GM23338 (cell line): Measurements from ENCODE around the gene MLX. TPM values are rescaled to one million over a fixed set of nuclear protein-coding genes. Genes with fewer than 3 reads are reported as not detected.
A peak's percentile ranks its signal among the peaks of the same experiment; 100 is the strongest.

ENCODE experiments used
- ATAC-seq: fragments of 200-7000 bp; cut with Tn5 transposase; 3 replicates; pipeline ENCODE4 v1.9.1; 2020
- DNase-seq: peaks from one replicate; pipeline ENCODE4 v3.0.0-alpha.2; 2015; ENCODE audit warnings: low spot score
- H2AFZ ChIP-seq: fragments of 200-600 bp; sonication (generic); 2 replicates; pipeline ENCODE4 v1.8.0; 2016; ENCODE audit warnings: antibody characterized with exemption, mild to moderate bottlenecking, moderate library complexity
- H3F3A ChIP-seq: fragments of 200-600 bp; sonication (generic); replicated peaks from 2 replicates; pipeline ENCODE4 v1.8.0; 2017; ENCODE audit warnings: antibody characterized with exemption, mixed run types, low read depth
- H3K27ac ChIP-seq: fragments of 200-600 bp; sonication (generic); 2 replicates; pipeline ENCODE4 v1.6.1; 2016; ENCODE audit warnings: low read depth
- H3K27me3 ChIP-seq: fragments of 200-600 bp; sonication (generic); 2 replicates; pipeline ENCODE4 v1.8.0; 2016; ENCODE audit warnings: mild to moderate bottlenecking, mixed run types, moderate library complexity; ENCODE audit not compliant: insufficient read depth
- H3K36me3 ChIP-seq: fragments of 200-600 bp; sonication (generic); 2 replicates; pipeline ENCODE4 v1.8.0; 2016; ENCODE audit warnings: mild to moderate bottlenecking; ENCODE audit not compliant: insufficient read depth
- H3K4me1 ChIP-seq: fragments of 200-600 bp; sonication (generic); 2 replicates; pipeline ENCODE4 v1.8.0; 2016; ENCODE audit warnings: mild to moderate bottlenecking, moderate library complexity; ENCODE audit not compliant: insufficient read depth
- H3K4me2 ChIP-seq: fragments of 200-600 bp; sonication (generic); 2 replicates; pipeline ENCODE4 v1.7.1; 2017; ENCODE audit warnings: mixed run types
- H3K4me3 ChIP-seq: fragments of 200-600 bp; sonication (generic); 2 replicates; pipeline ENCODE4 v1.6.1; 2016; ENCODE audit warnings: mixed run types
- H3K79me2 ChIP-seq: fragments of 200-600 bp; sonication (generic); replicated peaks from 2 replicates; pipeline ENCODE4 v1.8.0; 2017; ENCODE audit warnings: mild to moderate bottlenecking; ENCODE audit not compliant: insufficient read depth
- H3K9me2 ChIP-seq: fragments of 200-600 bp; sonication (generic); 2 replicates; pipeline ENCODE4 v1.8.0; 2017; ENCODE audit not compliant: insufficient read depth
- H4K20me1 ChIP-seq: fragments of 200-600 bp; sonication (generic); replicated peaks from 2 replicates; pipeline ENCODE4 v1.8.0; 2017; ENCODE audit warnings: mild to moderate bottlenecking; ENCODE audit not compliant: insufficient read depth
- H3K27ac Mint-ChIP-seq: 2 replicates; pipeline ENCODE4 v1.8.0; 2020; ENCODE audit warnings: inconsistent platforms, mild to moderate bottlenecking, moderate library complexity, mixed read lengths
- H3K27me3 Mint-ChIP-seq: 3 replicates; pipeline ENCODE4 v1.8.0; 2022; ENCODE audit warnings: low read depth, mild to moderate bottlenecking, moderate library complexity, mixed read lengths, inconsistent platforms; ENCODE audit not compliant: insufficient read depth, poor library complexity
- H3K36me3 Mint-ChIP-seq: 3 replicates; pipeline ENCODE4 v1.8.0; 2021; ENCODE audit warnings: low read depth, mild to moderate bottlenecking, inconsistent platforms, moderate library complexity, mixed read lengths
- H3K4me1 Mint-ChIP-seq: 3 replicates; pipeline ENCODE4 v1.8.0; 2020; ENCODE audit warnings: mild to moderate bottlenecking, inconsistent platforms, mixed read lengths
- H3K4me3 Mint-ChIP-seq: 3 replicates; pipeline ENCODE4 v1.8.0; 2021; ENCODE audit warnings: moderate library complexity, mild to moderate bottlenecking, inconsistent platforms, mixed read lengths
- H3K9me3 Mint-ChIP-seq: 3 replicates; pipeline ENCODE4 v1.8.0; 2020; ENCODE audit warnings: moderate library complexity, mild to moderate bottlenecking, inconsistent platforms, mixed read lengths
- CTCF ChIP-seq, 2 experiments: fragments of 200-600 bp in 1 of 2; sonication (generic) in 1 of 2; conservative IDR thresholded peaks; 2 replicates each; pipeline versions ENCODE4 v1.5.1 to v1.6.1; 2016 to 2017; ENCODE audit warnings: antibody characterized with exemption in 2 of 2, low read depth in 2 of 2, mild to moderate bottlenecking in 2 of 2, moderate library complexity in 1 of 2
- ETS1 ChIP-seq: IDR thresholded peaks from 2 replicates; pipeline ENCODE4 v1.6.1; 2016; ENCODE audit warnings: antibody characterized with exemption
- EZH2 ChIP-seq: fragments of 200-600 bp; sonication (generic); IDR thresholded peaks from one replicate; pipeline ENCODE4 v1.8.0; 2017; ENCODE audit warnings: antibody characterized with exemption, mild to moderate bottlenecking, low read depth; ENCODE audit not compliant: unreplicated experiment
- POLR2AphosphoS5 ChIP-seq: IDR thresholded peaks from 2 replicates; pipeline ENCODE4 v1.6.1; 2016; ENCODE audit warnings: antibody characterized with exemption, low read depth
- REST ChIP-seq: IDR thresholded peaks from one replicate; pipeline ENCODE4 v1.6.1; 2018; ENCODE audit warnings: antibody characterized with exemption; ENCODE audit not compliant: unreplicated experiment
- STAT1 ChIP-seq: IDR thresholded peaks from one replicate; pipeline ENCODE4 v1.6.1; 2016; ENCODE audit warnings: antibody characterized with exemption; ENCODE audit not compliant: unreplicated experiment
- ZNF114 ChIP-seq: fragments of 250-450 bp; sonication (Bioruptor Pico); IDR thresholded peaks from 2 replicates; pipeline ENCODE4 v1.5.0; 2020; ENCODE audit warnings: mild to moderate bottlenecking, moderate library complexity
- ZNF331 ChIP-seq: fragments of 250-450 bp; sonication (Bioruptor Pico); IDR thresholded peaks from 2 replicates; pipeline ENCODE4 v1.5.0; 2020; ENCODE audit warnings: low read depth, mild to moderate bottlenecking, moderate library complexity
- polyA plus RNA-seq: library from polyadenylated mRNA; unstranded; fragments of >200 nt; fragmentation: Nextera tagmentation; extraction: Ambion mirVana; gene quantifications from 2 replicates; pipeline ENCODE4 v1.2.1, GENCODE V29; 2016
- total RNA-seq: library from RNA; depleted of rRNA; stranded (reverse); fragments of >200 nt; shearing (Covaris generic); gene quantifications from 2 replicates; pipeline ENCODE4 v1.2.3, GENCODE V29; 2014

Gene MLX
- total and polyA plus RNA-seq, 2 experiments from 2014 or later = 33.2 to 34.1 TPM

- Histone ChIP-seq H3F3A (peaks cover 28% of the 10 kb centered on the region), H3K79me2 (peaks cover 27% of the 10 kb centered on the region), H4K20me1 (no peaks in the 10 kb centered on the region), H3K4me3 (no peak overlapping the region), H3K4me1 (peaks cover 19% of the 10 kb centered on the region), H3K27ac (no peak overlapping the region), H3K9me2 (no peaks in the 10 kb centered on the region), H2AFZ (no peak overlapping the region), H3K36me3 (peaks cover 4% of the 10 kb centered on the region; the same call in 1 of the 2 replicates), H3K4me2 (no peak overlapping the region), H3K27me3 (no peaks in the 10 kb centered on the region)
- Mint-ChIP-seq H3K4me3 (peak overlapping the region; percentile 96), H3K9me3 (no peaks in the 10 kb centered on the region), H3K27me3 (peaks cover 16% of the 10 kb centered on the region), H3K36me3 (peaks cover 38% of the 10 kb centered on the region), H3K27ac (no peak overlapping the region), H3K4me1 (peaks cover 24% of the 10 kb centered on the region)
- ATAC-seq (no peak), DNase-seq (no peak)
- TF ChIP-seq EZH2 (no peak), REST (no peak), POLR2AphosphoS5 (no peak), STAT1 (no peak), ZNF114 (CRISPR knock-in tag) (no peak), CTCF (conservative IDR thresholded peaks at IDR 0.05; ENCODE audit: low read depth in 2 of 2) (no peak), ETS1 (no peak)
These were observed 3.0 kb upstream of the MLX start for GRCh38 chr17:42563950-42564349.

GRCh38 chr17:42564815-42565522 is 1.9 kb upstream of the MLX start:
- no peak overlapping the region for H2AFZ ChIP-seq
- H4K20me1 ChIP-seq = no peaks in the 10 kb centered on the region
- H3K36me3 Mint-ChIP-seq = peaks cover 48% of the 10 kb centered on the region
- H3K4me1 ChIP-seq = peaks cover 19% of the 10 kb centered on the region
- peak overlapping the region; percentile 12; the same call in 1 of the 3 replicates for H3K4me3 Mint-ChIP-seq
- peaks cover 24% of the 10 kb centered on the region for H3K4me1 Mint-ChIP-seq
- no peaks in the 10 kb centered on the region for H3K9me2 ChIP-seq
- H3F3A ChIP-seq = peaks cover 34% of the 10 kb centered on the region
- peaks cover 13% of the 10 kb centered on the region for H3K27me3 Mint-ChIP-seq
- no peaks in the 10 kb centered on the region for H3K9me3 Mint-ChIP-seq
- no peak for DNase-seq
- H3K79me2 ChIP-seq = peaks cover 27% of the 10 kb centered on the region
- H3K36me3 ChIP-seq = peaks cover 4% of the 10 kb centered on the region; the same call in 1 of the 2 replicates
- H3K4me3 ChIP-seq = no peak overlapping the region
- no peak for ATAC-seq
- H3K27ac Mint-ChIP-seq = no peak overlapping the region
- no peak overlapping the region for H3K27ac ChIP-seq
- H3K27me3 ChIP-seq = no peaks in the 10 kb centered on the region
- no peak overlapping the region for H3K4me2 ChIP-seq
- TF ChIP-seq POLR2AphosphoS5 (no peak), ZNF114 (CRISPR knock-in tag) (no peak), ZNF331 (CRISPR knock-in tag) (no peak)
